Stimulated activated effector memory CD8-positive, alpha-beta T cell treated with anti-CD3 and anti-CD28 coated beads, Interleukin-12 subunit alpha, Interleukin-12 subunit beta, amount 100 ng/mL, for 72 hours (primary cell): Measurements from ENCODE around the gene MAMDC2.

Experiments
- ATAC-seq: fragments of 150-1000 bp; cut with Tn5 transposase; 2 replicates; pipeline ENCODE4 v1.10.0; 2021
- DNase-seq, 2 donors: peaks; one replicate each; pipeline ENCODE4 v3.0.0; 2021 to 2022; ENCODE audit warnings: low spot score in 2 of 2
- H3K27ac Mint-ChIP-seq: one replicate; pipeline ENCODE4 v1.8.0; 2022; ENCODE audit warnings: mild to moderate bottlenecking, mixed read lengths
- H3K36me3 Mint-ChIP-seq: one replicate; pipeline ENCODE4 v1.8.0; 2022; ENCODE audit warnings: mild to moderate bottlenecking, mixed read lengths
- H3K4me1 Mint-ChIP-seq: one replicate; pipeline ENCODE4 v1.8.0; 2022; ENCODE audit warnings: mixed read lengths
- H3K4me3 Mint-ChIP-seq: one replicate; pipeline ENCODE4 v1.8.0; 2022; ENCODE audit warnings: mild to moderate bottlenecking, mixed read lengths
- H3K9me3 Mint-ChIP-seq: one replicate; pipeline ENCODE4 v1.8.0; 2022; ENCODE audit warnings: mixed read lengths

The MAMDC2 gene

GRCh38 chr9:70123695-70124094 lies 80.0 kb downstream of the MAMDC2 start:
- Mint-ChIP-seq H3K36me3 (no peaks in the 10 kb centered on the region), H3K4me1 (no peaks in the 10 kb centered on the region), H3K27ac (no peak overlapping the region), H3K4me3 (no peak overlapping the region), H3K9me3 (no peaks in the 10 kb centered on the region)
- no peak for DNase-seq
- ATAC-seq, result no peak

- ATAC-seq (peak; percentile 14), DNase-seq (no peak)
- no peaks in the 10 kb centered on the region for H3K4me1 Mint-ChIP-seq
- no peak overlapping the region for H3K4me3 Mint-ChIP-seq
- no peaks in the 10 kb centered on the region for H3K9me3 Mint-ChIP-seq
- no peaks in the 10 kb centered on the region for H3K36me3 Mint-ChIP-seq
- no peak overlapping the region for H3K27ac Mint-ChIP-seq
Observed at GRCh38 chr9:70125621-70126263, 82.1 kb downstream of the MAMDC2 start.

- DNase-seq (no peak), ATAC-seq (no peak)
- Mint-ChIP-seq H3K4me3 (no peak overlapping the region), H3K4me1 (no peaks in the 10 kb centered on the region), H3K27ac (no peak overlapping the region), H3K36me3 (no peaks in the 10 kb centered on the region), H3K9me3 (no peaks in the 10 kb centered on the region)
Observed at GRCh38 chr9:70127036-70127435, 83.4 kb downstream of the MAMDC2 start.

- H3K9me3 Mint-ChIP-seq, result no peaks in the 10 kb centered on the region
- ATAC-seq, result no peak
- no peaks in the 10 kb centered on the region for H3K36me3 Mint-ChIP-seq
- DNase-seq, result no peak
- no peak overlapping the region for H3K4me3 Mint-ChIP-seq
- H3K27ac Mint-ChIP-seq, result no peak overlapping the region
- no peaks in the 10 kb centered on the region for H3K4me1 Mint-ChIP-seq
Observed at GRCh38 chr9:70127540-70128416, 84.1 kb downstream of the MAMDC2 start.

GRCh38 chr9:70130266-70130665 lies 86.6 kb downstream of the MAMDC2 start:
- no peak for DNase-seq
- Mint-ChIP-seq H3K36me3 (no peaks in the 10 kb centered on the region), H3K4me3 (no peak overlapping the region)

GRCh38 chr9:70131296-70131695 lies 87.6 kb downstream of the MAMDC2 start:
- no peak for ATAC-seq
- no peaks in the 10 kb centered on the region for H3K4me1 Mint-ChIP-seq
- no peak overlapping the region for H3K4me3 Mint-ChIP-seq
- no peak for DNase-seq
- H3K9me3 Mint-ChIP-seq, result no peaks in the 10 kb centered on the region
- no peaks in the 10 kb centered on the region for H3K36me3 Mint-ChIP-seq
- no peak overlapping the region for H3K27ac Mint-ChIP-seq

More at GRCh38 chr9:70130266-70130665, 86.6 kb downstream of the MAMDC2 start:
- no peak overlapping the region for H3K27ac Mint-ChIP-seq
- no peak for ATAC-seq
- no peaks in the 10 kb centered on the region for H3K4me1 Mint-ChIP-seq
- no peaks in the 10 kb centered on the region for H3K9me3 Mint-ChIP-seq

GRCh38 chr9:70133253-70134208 lies 89.9 kb downstream of the MAMDC2 start:
- Mint-ChIP-seq H3K9me3 (no peaks in the 10 kb centered on the region), H3K4me3 (no peak overlapping the region), H3K36me3 (no peaks in the 10 kb centered on the region), H3K4me1 (no peaks in the 10 kb centered on the region), H3K27ac (no peak overlapping the region)
- ATAC-seq, result peak; percentile 17
- DNase-seq, result no peak

- no peaks in the 10 kb centered on the region for H3K4me1 Mint-ChIP-seq
- no peak for DNase-seq
- ATAC-seq, result peak; percentile 37
- no peak overlapping the region for H3K27ac Mint-ChIP-seq
- H3K9me3 Mint-ChIP-seq, result no peaks in the 10 kb centered on the region
- no peaks in the 10 kb centered on the region for H3K36me3 Mint-ChIP-seq
- no peak overlapping the region for H3K4me3 Mint-ChIP-seq
Observed at GRCh38 chr9:70134360-70134759, 90.7 kb downstream of the MAMDC2 start.

- ATAC-seq (no peak), DNase-seq (no peak)
- Mint-ChIP-seq H3K4me3 (no peak overlapping the region), H3K27ac (no peak overlapping the region), H3K4me1 (no peaks in the 10 kb centered on the region), H3K36me3 (no peaks in the 10 kb centered on the region), H3K9me3 (no peaks in the 10 kb centered on the region)
Observed at GRCh38 chr9:70135176-70135575, 91.5 kb downstream of the MAMDC2 start.

- no peak overlapping the region for H3K4me3 Mint-ChIP-seq
- no peak overlapping the region for H3K27ac Mint-ChIP-seq
- no peaks in the 10 kb centered on the region for H3K4me1 Mint-ChIP-seq
- no peaks in the 10 kb centered on the region for H3K36me3 Mint-ChIP-seq
- ATAC-seq (no peak), DNase-seq (no peak)
- H3K9me3 Mint-ChIP-seq, result no peaks in the 10 kb centered on the region
Observed at GRCh38 chr9:70136632-70137031, 93.0 kb downstream of the MAMDC2 start.

- no peak for DNase-seq
- Mint-ChIP-seq H3K4me3 (no peak overlapping the region), H3K9me3 (no peaks in the 10 kb centered on the region), H3K27ac (no peak overlapping the region), H3K4me1 (no peaks in the 10 kb centered on the region), H3K36me3 (no peaks in the 10 kb centered on the region)
- no peak for ATAC-seq
Observed at GRCh38 chr9:70137577-70137976, 93.9 kb downstream of the MAMDC2 start.

- H3K36me3 Mint-ChIP-seq, result no peaks in the 10 kb centered on the region
- H3K4me1 Mint-ChIP-seq, result no peaks in the 10 kb centered on the region
- no peaks in the 10 kb centered on the region for H3K9me3 Mint-ChIP-seq
- no peak overlapping the region for H3K27ac Mint-ChIP-seq
- DNase-seq, result no peak
- no peak overlapping the region for H3K4me3 Mint-ChIP-seq
- ATAC-seq, result no peak
Observed at GRCh38 chr9:70142101-70142500, 98.5 kb downstream of the MAMDC2 start.

GRCh38 chr9:70143394-70144130 lies 99.9 kb downstream of the MAMDC2 start:
- H3K4me3 Mint-ChIP-seq, result no peak overlapping the region
- ATAC-seq, result no peak
- no peak overlapping the region for H3K27ac Mint-ChIP-seq
- DNase-seq, result no peak
- H3K36me3 Mint-ChIP-seq, result no peaks in the 10 kb centered on the region
- H3K9me3 Mint-ChIP-seq, result no peaks in the 10 kb centered on the region
- no peaks in the 10 kb centered on the region for H3K4me1 Mint-ChIP-seq

- H3K9me3 Mint-ChIP-seq, result no peaks in the 10 kb centered on the region
Observed at GRCh38 chr9:70144131-70144503, 100.5 kb downstream of the MAMDC2 start.

GRCh38 chr9:70145981-70146380 lies 102.3 kb downstream of the MAMDC2 start:
- H3K36me3 Mint-ChIP-seq, result no peaks in the 10 kb centered on the region
- ATAC-seq (no peak), DNase-seq (no peak)
- H3K9me3 Mint-ChIP-seq, result no peaks in the 10 kb centered on the region
- H3K4me1 Mint-ChIP-seq, result no peaks in the 10 kb centered on the region
- H3K27ac Mint-ChIP-seq, result no peak overlapping the region
- H3K4me3 Mint-ChIP-seq, result no peak overlapping the region

More at GRCh38 chr9:70144131-70144503, 100.5 kb downstream of the MAMDC2 start:
- H3K27ac Mint-ChIP-seq, result no peak overlapping the region
- H3K4me1 Mint-ChIP-seq, result no peaks in the 10 kb centered on the region
- no peak for DNase-seq
- H3K36me3 Mint-ChIP-seq, result no peaks in the 10 kb centered on the region
- no peak for ATAC-seq
- H3K4me3 Mint-ChIP-seq, result no peak overlapping the region
